IPS-20b (cell line): Measurements from ENCODE around the gene IFITM2.
A peak's percentile ranks its signal among the peaks of the same experiment; 100 is the strongest.
"Not testable (repeated sequence)": the region's sequence is repeated elsewhere in the genome, so short reads cannot be mapped to it uniquely, and the experiment has no call there.

Experiments used
- H3K27ac ChIP-seq: one replicate; pipeline ENCODE4 v1.5.1; 2013; ENCODE audit warnings: low read length
- H3K27me3 ChIP-seq: 2 replicates; pipeline ENCODE4 v1.6.1; 2013; ENCODE audit warnings: mild to moderate bottlenecking, low read length, inconsistent platforms; ENCODE audit not compliant: insufficient read depth
- H3K36me3 ChIP-seq: 2 replicates; pipeline ENCODE4 v1.6.1; 2013; ENCODE audit warnings: low read depth, mild to moderate bottlenecking, inconsistent platforms, low read length, moderate library complexity; ENCODE audit not compliant: insufficient read depth
- H3K4me1 ChIP-seq: 2 replicates; pipeline ENCODE4 v1.6.1; 2013; ENCODE audit warnings: mild to moderate bottlenecking, control low read depth, inconsistent platforms, low read length, moderate library complexity; ENCODE audit not compliant: insufficient read depth
- H3K4me3 ChIP-seq: 2 replicates; pipeline ENCODE4 v1.5.1; 2013; ENCODE audit warnings: mild to moderate bottlenecking, low read length, inconsistent platforms
- H3K9ac ChIP-seq: 2 replicates; pipeline ENCODE4 v1.6.1; 2013; ENCODE audit warnings: low read depth, mild to moderate bottlenecking, inconsistent platforms, low read length, moderate library complexity
- H3K9me3 ChIP-seq: 2 replicates; pipeline ENCODE4 v1.6.1; 2013; ENCODE audit warnings: mild to moderate bottlenecking, low read depth, low read length, inconsistent platforms; ENCODE audit not compliant: insufficient read depth

The IFITM2 gene

DNA sequence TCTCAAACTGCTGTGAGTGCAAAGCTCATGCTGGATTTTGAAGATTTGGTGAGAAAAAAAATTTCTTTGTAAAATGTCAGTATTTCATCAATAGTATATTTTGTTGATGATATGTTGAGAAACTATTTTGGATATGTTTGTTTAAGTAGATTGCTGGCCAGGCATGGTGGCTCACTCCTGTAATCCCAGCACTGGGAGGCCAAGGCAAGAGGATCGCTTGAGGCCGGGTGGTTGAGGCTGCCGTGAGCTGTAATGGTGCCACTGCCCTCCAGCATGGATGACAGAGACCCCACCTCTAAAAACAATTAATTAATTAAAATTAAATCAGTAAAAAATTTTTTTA, 19.9 kb downstream of the IFITM2 start:
- Histone ChIP-seq H3K36me3 (no peaks in the 10 kb centered on the region), H3K9ac (no peak overlapping the region), H3K9me3 (no peaks in the 10 kb centered on the region), H3K4me1 (no peaks in the 10 kb centered on the region; the same call in 1 of the 2 replicates), H3K27ac (no peak overlapping the region), H3K27me3 (no peaks in the 10 kb centered on the region), H3K4me3 (no peak overlapping the region)

DNA sequence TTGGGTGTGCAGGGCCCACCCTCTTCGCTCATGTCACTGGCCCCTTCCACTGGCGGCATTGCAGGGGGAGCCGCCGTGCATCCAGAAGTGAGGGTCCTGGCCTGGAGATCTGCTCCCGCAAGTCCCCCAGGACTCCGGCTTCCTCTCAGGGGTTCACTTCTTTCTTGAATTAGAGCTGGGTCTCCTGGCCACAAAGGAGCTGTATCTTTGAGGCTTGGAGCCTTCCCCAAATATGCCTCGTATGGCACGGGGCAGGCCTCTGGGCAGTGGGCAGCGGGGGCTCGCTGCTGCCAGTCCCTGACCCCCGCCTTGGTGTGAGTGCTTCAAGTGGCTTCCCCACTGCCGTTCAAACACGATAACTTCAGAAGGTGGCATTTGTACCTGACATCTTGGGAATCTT, 20.4 kb downstream of the IFITM2 start:
- Histone ChIP-seq H3K9ac (no peak overlapping the region), H3K36me3 (no peaks in the 10 kb centered on the region), H3K27me3 (no peaks in the 10 kb centered on the region), H3K27ac (no peak overlapping the region), H3K9me3 (peaks cover 3% of the 10 kb centered on the region), H3K4me3 (no peak overlapping the region), H3K4me1 (no peaks in the 10 kb centered on the region; the same call in 1 of the 2 replicates)

DNA sequence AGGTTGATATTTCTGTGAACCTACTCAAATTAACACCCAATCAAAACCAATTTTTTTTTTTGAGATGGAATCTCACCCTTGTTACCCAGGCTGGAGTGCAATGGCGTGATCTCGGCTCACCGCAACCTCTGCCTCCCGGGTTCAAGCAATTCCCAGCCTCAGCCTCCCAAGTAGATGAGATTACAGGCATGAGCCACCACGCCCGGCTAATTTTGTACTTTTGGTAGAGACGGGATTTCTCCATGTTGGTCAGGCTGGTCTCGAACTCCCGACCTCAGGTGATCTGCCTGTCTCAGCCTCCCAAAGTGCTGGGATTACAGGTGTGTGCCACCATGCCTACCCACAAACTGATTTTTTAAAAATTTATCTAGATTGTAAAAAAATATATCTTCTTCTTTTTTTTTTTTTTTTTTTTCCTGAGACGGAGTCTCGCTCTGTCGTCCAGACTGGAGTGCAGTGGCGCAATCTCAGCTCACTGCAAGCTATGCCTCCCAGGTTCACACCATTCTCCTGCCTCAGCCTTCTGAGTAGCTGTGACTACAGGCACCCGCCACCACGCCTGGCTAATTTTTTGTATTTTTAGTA, 21.0 kb downstream of the IFITM2 start:
- not testable (repeated sequence) for H3K9me3 ChIP-seq, H3K4me3 ChIP-seq, H3K27me3 ChIP-seq, H3K27ac ChIP-seq, H3K4me1 ChIP-seq, H3K9ac ChIP-seq, H3K36me3 ChIP-seq

DNA sequence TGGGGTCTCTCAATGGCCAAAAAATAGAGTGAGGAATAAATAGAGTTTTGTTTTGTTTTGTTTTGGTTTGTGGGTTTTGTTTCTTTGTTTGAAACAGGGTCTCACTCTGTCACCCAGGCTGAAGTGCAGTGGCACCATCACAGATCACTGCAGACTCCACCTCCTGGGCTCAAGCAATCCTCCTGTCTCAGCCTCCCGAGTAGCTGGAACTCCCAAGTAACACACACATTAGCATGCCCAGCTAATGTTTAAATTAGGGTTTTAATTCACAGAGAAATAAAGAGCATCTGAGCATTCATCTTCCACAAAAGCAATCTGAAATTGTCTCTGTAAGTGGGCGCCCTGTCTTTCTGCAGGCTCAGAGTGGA, 22.3 kb downstream of the IFITM2 start:
- no peaks in the 10 kb centered on the region for H3K36me3 ChIP-seq
- no peaks in the 10 kb centered on the region for H3K27me3 ChIP-seq
- H3K27ac ChIP-seq = no peak overlapping the region
- H3K4me3 ChIP-seq = no peak overlapping the region
- peaks cover 7% of the 10 kb centered on the region; the same call in 1 of the 2 replicates for H3K4me1 ChIP-seq
- peaks cover 6% of the 10 kb centered on the region for H3K9me3 ChIP-seq
- H3K9ac ChIP-seq = no peak overlapping the region

DNA sequence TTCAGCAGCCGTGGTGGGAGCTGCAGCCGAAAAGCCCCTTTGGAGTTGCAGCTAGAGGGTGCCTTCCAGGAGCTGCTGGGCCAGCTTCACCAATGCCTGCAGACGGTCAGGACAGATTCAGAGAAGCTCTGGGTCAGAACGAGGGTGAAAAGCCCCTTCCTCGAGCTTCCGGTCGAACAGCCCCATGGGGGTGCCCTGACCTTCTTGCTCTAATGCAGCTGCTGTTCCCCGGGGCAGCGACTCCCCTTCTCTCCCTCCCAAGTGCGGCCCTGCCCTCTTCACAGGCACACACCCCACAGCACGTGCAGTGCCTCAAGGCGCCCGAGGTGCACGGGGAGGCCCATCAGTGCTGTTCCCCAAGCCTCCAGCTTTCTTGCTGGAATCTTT, 22.7 kb downstream of the IFITM2 start:
- no peaks in the 10 kb centered on the region for H3K27me3 ChIP-seq
- no peak overlapping the region for H3K9ac ChIP-seq
- no peak overlapping the region for H3K4me3 ChIP-seq
- no peaks in the 10 kb centered on the region for H3K36me3 ChIP-seq
- peaks cover 7% of the 10 kb centered on the region; the same call in 1 of the 2 replicates for H3K4me1 ChIP-seq
- H3K9me3 ChIP-seq = peaks cover 6% of the 10 kb centered on the region
- no peak overlapping the region for H3K27ac ChIP-seq

DNA sequence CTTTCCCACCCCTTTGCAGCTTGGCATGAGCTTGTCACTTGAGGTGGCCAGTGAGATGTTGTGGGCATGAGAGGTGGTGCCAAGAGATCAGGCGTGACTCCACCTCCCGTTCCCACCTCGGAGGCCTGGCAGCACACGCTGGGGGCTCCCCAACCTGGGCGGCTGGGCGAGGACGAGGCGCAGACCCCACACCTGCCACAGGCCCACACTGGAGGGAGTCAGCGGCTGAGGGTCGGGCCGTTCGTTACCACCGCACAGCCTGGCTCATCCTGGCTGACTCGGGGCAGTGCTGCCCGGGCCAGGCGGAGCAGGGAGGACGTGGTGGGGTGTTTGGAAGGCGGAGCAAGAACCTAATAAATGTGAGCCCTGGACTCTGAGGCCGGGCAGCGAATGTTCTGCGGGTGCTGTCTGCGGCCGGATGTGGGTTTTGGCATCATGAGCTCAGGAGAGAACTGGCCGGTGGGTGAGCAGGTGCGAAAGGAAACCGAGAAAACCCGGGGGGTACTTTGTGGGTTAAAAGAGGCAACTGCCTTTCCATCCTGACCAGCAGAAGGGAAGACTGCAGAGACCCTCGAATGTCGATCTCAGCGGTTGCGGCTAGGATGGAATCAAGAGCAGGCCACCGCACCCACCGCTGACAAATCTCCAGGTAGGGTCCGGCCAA, 23.2 kb downstream of the IFITM2 start:
- no peak overlapping the region for H3K27ac ChIP-seq
- H3K9me3 ChIP-seq = peaks cover 6% of the 10 kb centered on the region
- H3K9ac ChIP-seq = no peak overlapping the region
- peaks cover 12% of the 10 kb centered on the region for H3K4me1 ChIP-seq
- no peaks in the 10 kb centered on the region for H3K27me3 ChIP-seq
- no peaks in the 10 kb centered on the region for H3K36me3 ChIP-seq
- no peak overlapping the region for H3K4me3 ChIP-seq

DNA sequence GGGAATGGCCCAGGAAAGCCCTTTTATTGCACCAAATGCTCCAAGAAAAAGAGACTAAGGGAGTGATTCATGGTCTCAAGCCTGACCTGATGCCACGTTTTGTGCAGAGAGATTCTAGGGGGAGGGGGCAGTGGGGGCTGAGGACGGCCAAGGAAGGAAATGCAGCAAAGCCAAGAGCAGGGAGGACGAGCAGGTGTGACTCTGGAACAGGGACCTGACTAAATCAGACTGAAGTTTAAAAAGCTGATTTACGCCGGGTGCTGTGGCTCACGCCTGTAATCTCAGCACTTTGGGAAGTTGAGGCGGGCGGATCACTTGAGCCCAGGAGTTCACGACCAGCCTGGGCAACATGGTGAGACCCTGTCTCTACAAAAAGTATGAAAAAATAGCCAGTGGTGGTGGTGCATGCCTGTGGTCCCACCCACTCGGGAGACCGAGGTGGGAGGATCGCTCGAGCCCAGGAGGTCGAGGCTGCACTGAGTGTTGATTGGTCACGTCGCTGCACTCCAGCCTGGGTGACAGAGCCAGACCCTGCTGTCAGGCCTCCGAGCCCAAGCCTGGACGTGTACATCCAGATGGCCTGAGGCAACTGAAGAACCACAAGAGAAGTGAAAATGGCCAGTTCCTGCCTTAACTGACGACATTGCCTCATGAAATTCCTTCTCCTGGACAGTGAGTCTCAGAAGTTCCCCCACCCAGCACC, 23.9 kb downstream of the IFITM2 start:
- no peaks in the 10 kb centered on the region for H3K27me3 ChIP-seq
- H3K27ac ChIP-seq = no peak overlapping the region
- H3K4me1 ChIP-seq = peaks cover 19% of the 10 kb centered on the region
- no peak overlapping the region for H3K4me3 ChIP-seq
- no peak overlapping the region for H3K9ac ChIP-seq
- peaks cover 6% of the 10 kb centered on the region for H3K9me3 ChIP-seq
- H3K36me3 ChIP-seq = no peaks in the 10 kb centered on the region

DNA sequence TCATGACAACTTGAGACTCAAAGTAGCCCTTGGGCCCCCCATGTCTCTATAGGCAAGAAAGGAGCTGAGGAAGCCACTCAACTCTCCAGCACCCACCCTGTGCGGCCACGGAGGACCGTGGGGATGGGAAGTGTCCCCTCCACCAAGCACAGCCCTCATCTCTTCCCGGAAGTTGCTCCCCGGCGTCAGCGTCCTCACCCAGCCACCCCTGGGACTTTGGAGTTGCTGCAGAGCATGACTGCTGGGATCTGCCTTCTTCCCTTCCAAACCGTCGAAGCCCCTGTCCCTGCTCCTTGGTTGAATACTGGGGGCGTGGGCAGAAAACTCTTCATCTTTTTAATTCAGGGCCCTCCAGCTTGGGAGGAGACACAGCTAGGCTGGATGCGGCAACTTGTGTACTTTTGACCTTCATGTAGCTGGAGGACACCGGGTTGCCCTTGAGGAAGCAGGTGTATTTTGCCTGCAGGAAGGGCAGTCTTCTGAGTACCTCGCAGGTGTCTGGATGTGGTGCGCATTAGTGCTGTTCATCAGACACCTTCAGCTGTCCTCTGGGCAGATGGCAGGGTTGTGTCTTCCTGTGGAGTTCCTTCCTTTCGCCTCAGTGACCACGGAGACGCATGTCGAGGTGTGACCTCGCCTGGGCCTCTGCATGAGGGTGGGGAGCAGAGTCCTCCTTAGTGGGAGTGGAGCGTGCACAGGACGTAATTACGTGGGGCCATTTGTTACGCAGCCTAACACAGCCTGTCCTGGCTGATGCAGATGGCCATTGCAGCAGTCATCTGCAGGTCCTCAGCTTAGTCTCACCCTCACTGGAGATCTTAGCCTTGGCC, 25.2 kb downstream of the IFITM2 start:
- Histone ChIP-seq H3K9me3 (peaks cover 6% of the 10 kb centered on the region), H3K4me1 (peaks cover 23% of the 10 kb centered on the region), H3K27ac (no peak overlapping the region), H3K4me3 (no peak overlapping the region), H3K36me3 (no peaks in the 10 kb centered on the region), H3K9ac (no peak overlapping the region), H3K27me3 (no peaks in the 10 kb centered on the region)

DNA sequence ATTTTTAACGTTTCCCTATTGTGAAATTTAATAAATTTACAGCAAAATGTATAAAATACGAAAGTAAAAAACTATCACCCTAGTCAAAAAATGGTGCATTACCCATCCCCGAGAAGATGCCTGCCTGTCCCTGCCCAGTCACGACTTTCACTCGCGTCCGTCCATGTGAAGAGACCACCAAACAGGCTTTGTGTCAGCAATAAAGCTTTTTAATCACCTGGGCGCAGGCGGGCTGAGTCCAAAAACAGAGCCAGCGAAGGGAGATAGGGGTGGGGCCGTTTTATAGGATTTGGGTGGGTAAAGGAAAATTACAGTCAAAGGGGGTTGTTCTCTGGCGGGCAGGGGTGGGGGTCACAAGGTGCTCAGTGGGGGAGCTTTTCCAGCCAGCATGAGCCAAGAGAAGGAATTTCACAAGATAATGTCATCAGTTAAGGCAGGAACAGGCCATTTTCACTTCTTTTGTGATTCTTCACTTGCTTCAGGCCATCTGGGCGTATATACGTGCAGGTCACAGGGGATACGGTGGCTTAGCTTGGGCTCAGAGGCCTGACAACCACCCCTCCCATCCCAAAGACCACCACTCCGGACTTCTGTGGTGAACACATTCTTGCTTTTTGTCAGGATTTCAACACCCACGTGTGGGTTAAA, 26.1 kb downstream of the IFITM2 start:
- H3K36me3 ChIP-seq, H3K4me3 ChIP-seq, H3K27me3 ChIP-seq, H3K27ac ChIP-seq, H3K9me3 ChIP-seq: not testable (repeated sequence)
- H3K4me1 ChIP-seq = peaks cover 23% of the 10 kb centered on the region
- H3K9ac ChIP-seq = peak overlapping the region; percentile 44

DNA sequence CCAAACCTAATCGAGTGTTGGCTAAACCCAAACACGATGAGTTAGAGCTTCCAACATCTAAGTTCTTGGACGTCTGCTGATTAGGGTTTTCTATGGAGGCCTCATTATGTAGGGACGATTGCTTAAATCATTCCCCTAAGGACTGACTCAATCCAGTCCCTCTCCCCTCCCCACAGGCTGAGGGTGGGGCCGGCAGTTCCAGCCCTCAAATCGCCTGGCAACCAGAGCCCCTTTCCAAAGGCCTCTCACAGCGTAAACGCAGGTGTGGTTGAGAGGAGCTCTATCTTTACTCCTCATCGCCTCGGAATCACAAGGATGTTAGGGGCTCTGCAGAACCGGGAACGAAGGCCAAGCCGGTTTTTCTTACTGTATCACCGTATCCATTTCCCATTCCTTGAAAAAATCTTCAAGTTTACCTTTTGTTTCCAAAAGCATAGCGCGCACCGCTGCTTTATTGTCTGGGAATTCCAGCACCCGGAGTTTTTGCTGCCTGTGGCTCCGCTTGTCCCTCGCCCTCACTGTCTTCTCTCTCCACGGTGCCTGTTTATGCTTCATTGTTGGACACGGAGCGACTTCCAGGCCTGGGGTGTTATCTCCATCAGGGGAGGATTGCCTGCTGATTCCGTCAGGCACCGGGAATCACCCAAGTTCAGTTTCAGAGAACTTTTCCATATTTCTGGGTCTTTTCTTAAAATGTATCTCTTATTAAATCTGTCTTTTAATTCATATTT, 26.8 kb downstream of the IFITM2 start:
- Histone ChIP-seq H3K4me3 (peak overlapping the region; percentile 23; the same call in 1 of the 2 replicates), H3K27me3 (no peaks in the 10 kb centered on the region), H3K9me3 (peaks cover 6% of the 10 kb centered on the region), H3K4me1 (peaks cover 23% of the 10 kb centered on the region), H3K9ac (peak overlapping the region; percentile 44), H3K27ac (no peak overlapping the region), H3K36me3 (no peaks in the 10 kb centered on the region)
